ENCODE measurements around the gene CHRM4.

CHRM4 gene

DNA sequence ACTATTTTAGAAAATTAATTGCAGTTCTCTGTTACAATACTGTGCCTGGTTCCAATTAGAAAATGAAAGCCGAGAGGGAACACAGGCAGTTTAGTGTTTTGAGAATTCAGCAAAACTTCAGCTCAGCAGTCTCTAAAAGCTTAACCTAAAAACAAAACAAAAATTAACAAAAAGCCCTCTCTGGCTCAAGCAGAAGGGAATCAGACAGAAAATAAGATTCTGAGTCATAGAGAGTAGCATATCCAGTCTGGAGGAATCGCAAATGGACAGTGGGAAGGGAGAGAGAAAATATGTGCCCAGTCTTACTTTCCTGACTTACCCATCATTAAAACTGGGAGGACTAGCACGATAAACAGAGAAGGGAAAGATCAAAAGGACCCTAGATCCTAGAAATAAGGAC is 38.1 kb upstream of the CHRM4 start:
- TF ChIP-seq CTCF (IDR thresholded peaks at IDR 0.05; ENCODE audit: extremely low read depth, insufficient read depth, missing control alignments): no peak
- DNase-seq (ENCODE audit: low spot score): no peak
- in situ Hi-C loops (cut with MboI; ENCODE audit: low pct_unique_long_range_greater_than_20kb, low sequenced_read_pairs, unreplicated experiment): no loop called here

GRCh38 chr11:46427364-46427763 is 35.8 kb upstream of the CHRM4 start:
- in situ Hi-C loops (cut with MboI; ENCODE audit: low pct_unique_long_range_greater_than_20kb, low sequenced_read_pairs, unreplicated experiment): no loop called here
- DNase-seq (ENCODE audit: low spot score): no peak
- TF ChIP-seq CTCF (IDR thresholded peaks at IDR 0.05; ENCODE audit: extremely low read depth, insufficient read depth, missing control alignments): no peak

DNA sequence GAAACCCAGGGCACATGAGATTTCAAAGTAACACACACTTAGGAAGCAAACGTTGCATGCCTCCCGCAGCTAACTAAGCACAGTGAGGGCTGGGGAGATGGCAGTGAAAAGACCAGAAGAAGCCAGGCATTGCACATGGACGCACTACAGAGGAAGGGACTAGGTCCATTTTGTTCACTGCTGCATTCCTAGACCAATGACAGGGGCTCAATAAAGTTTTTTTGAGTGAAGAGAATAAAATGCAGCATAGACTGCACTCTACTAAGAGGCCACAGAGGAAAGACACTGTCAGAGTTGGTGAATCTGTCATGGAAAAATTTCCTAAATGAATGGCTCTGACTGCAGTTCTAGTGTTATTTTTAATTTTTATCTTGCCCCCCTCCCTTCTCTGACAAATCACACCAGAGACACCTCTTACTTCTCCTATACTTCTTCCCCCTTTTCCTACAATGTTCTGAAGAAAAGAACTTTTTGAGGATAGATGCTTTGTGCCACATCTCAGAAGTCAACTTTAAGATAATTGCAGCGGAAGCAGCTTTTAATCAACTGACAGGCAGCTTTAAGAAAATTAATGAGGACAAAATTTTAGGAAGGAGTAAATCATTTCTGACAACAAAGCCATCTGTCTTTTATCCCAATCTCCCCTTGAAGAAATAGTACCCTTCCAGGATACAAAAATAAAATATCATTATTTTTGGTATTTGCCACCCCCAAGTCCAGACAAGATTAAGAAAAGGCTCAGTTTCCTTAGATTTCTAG is 34.8 kb upstream of the CHRM4 start:
- DNase-seq (ENCODE audit: low spot score): no peak
- in situ Hi-C loops (cut with MboI; ENCODE audit: low pct_unique_long_range_greater_than_20kb, low sequenced_read_pairs, unreplicated experiment): no loop called here
- TF ChIP-seq CTCF (IDR thresholded peaks at IDR 0.05; ENCODE audit: extremely low read depth, insufficient read depth, missing control alignments): no peak

DNA sequence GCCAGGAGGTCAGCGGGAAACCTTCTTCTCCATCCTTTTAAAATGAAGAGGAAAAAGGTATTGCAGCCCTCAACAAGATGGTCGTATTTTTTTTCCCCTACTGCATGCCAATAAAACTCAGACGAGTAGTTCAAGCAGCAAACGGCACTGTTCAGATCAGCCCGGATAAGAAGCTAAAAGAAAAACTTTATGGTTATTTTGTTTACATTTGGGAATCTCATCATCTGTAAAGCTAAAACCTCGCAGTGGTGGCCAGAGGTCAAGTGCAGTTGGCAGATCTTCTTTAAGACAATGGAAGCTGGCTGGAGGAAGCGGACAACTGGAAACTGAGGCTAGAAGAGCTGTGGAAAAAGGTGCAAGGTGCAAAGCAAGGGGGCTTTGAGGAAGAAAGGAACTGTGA is 31.0 kb upstream of the CHRM4 start:
- DNase-seq (ENCODE audit: low spot score): no peak
- TF ChIP-seq CTCF (IDR thresholded peaks at IDR 0.05; ENCODE audit: extremely low read depth, insufficient read depth, missing control alignments): no peak
- in situ Hi-C loops (cut with MboI; ENCODE audit: low pct_unique_long_range_greater_than_20kb, low sequenced_read_pairs, unreplicated experiment): no loop called here

- DNase-seq (ENCODE audit: low spot score): no peak
- in situ Hi-C loops (cut with MboI; ENCODE audit: low pct_unique_long_range_greater_than_20kb, low sequenced_read_pairs, unreplicated experiment): no loop called here
- no peak for TF ChIP-seq CTCF (IDR thresholded peaks at IDR 0.05; ENCODE audit: extremely low read depth, insufficient read depth, missing control alignments)
These were observed 29.8 kb upstream of the CHRM4 start for GRCh38 chr11:46421257-46421880.

- no peak for TF ChIP-seq CTCF (IDR thresholded peaks at IDR 0.05; ENCODE audit: extremely low read depth, insufficient read depth, missing control alignments)
- in situ Hi-C loops (cut with MboI; ENCODE audit: low pct_unique_long_range_greater_than_20kb, low sequenced_read_pairs, unreplicated experiment): no loop called here
- no peak for DNase-seq (ENCODE audit: low spot score)
These were observed 28.9 kb upstream of the CHRM4 start for GRCh38 chr11:46420513-46420912.
